Mucosa of descending colon (tissue), 3 donors: ENCODE results near the gene MED13. TPM values are rescaled to one million over a fixed set of nuclear protein-coding genes. Genes with fewer than 3 reads are reported as not detected.

Experiments used
- ATAC-seq: fragments of 200-7000 bp; cut with Tn5 transposase; one replicate; pipeline ENCODE4 v1.9.1; 2020; ENCODE audit warnings: mild to moderate bottlenecking, moderate library complexity
- DNase-seq, 3 donors: peaks; one replicate each; pipeline ENCODE4 v3.0.0-alpha.2; 2020
- H3K36me3 ChIP-seq: fragments of 200-600 bp; one replicate; pipeline ENCODE4 v1.8.0; 2021; ENCODE audit warnings: low read depth, mild to moderate bottlenecking
- H3K4me1 ChIP-seq: fragments of 200-600 bp; one replicate; pipeline ENCODE4 v1.8.0; 2021; ENCODE audit warnings: low read depth, mild to moderate bottlenecking
- H3K4me3 ChIP-seq: fragments of 200-600 bp; one replicate; pipeline ENCODE4 v1.8.0; 2021; ENCODE audit warnings: mild to moderate bottlenecking
- H3K9me3 ChIP-seq: fragments of 200-600 bp; one replicate; pipeline ENCODE4 v1.8.0; 2021; ENCODE audit warnings: mild to moderate bottlenecking
- CTCF ChIP-seq: fragments of 200-600 bp; IDR thresholded peaks from one replicate; pipeline ENCODE4 v1.8.0; 2022; ENCODE audit warnings: antibody characterized with exemption, mild to moderate bottlenecking
- intact Hi-C, 2 donors: fragments of 100-400 bp; cut with DNase I in 1 of 2; cut with micrococcal nuclease in 1 of 2; formaldehyde crosslinking; loops; one replicate each; pipeline versions ENCODE4 v1.11.0 to v1.11.1; 2022; cut with DNase I, micrococcal nuclease
- total RNA-seq, 3 donors: library from RNA; stranded (reverse); fragmentation: NEBNext Ultra II Directional in 2 of 3; extraction: Animal tissue kit (Norgen Biotek cat#: 25700) in 2 of 3; gene quantifications; one replicate each; pipeline versions ENCODE4 v1.2.1 to v1.2.4, GENCODE V29; 2021 to 2023
- donor health status: DM: no; HTN: no; CAD: no; lungs with moderate emphysema.
- donor health status: DM: no; HTN: no; CAD: no.
- donor health status: DM: no; HTN: yes; CAD: no.

MED13 gene
- total RNA-seq, 3 donors from 2014 or later: 71.1 to 104 (median 82.4) TPM

GRCh38 chr17:62062944-62063343, 2.1 kb downstream of the MED13 start:
- TF ChIP-seq CTCF: no peak
- ATAC-seq (no peak), DNase-seq (no peak)
- Histone ChIP-seq H3K9me3 (no peaks in the 10 kb centered on the region), H3K36me3 (no peaks in the 10 kb centered on the region), H3K4me1 (peaks cover 43% of the 10 kb centered on the region), H3K4me3 (no peak overlapping the region)
- intact Hi-C loops: no loop called here

GRCh38 chr17:62062302-62062701, 2.8 kb downstream of the MED13 start:
- no peak for TF ChIP-seq CTCF
- Histone ChIP-seq H3K9me3 (no peaks in the 10 kb centered on the region), H3K4me3 (no peak overlapping the region), H3K4me1 (peaks cover 43% of the 10 kb centered on the region), H3K36me3 (no peaks in the 10 kb centered on the region)
- intact Hi-C loops: no loop called here
- DNase-seq: no peak
- ATAC-seq: peak; percentile 3

GRCh38 chr17:62059414-62059813, 5.7 kb downstream of the MED13 start:
- Histone ChIP-seq H3K4me1 (peaks cover 39% of the 10 kb centered on the region), H3K36me3 (no peaks in the 10 kb centered on the region), H3K9me3 (no peaks in the 10 kb centered on the region), H3K4me3 (no peak overlapping the region)
- no peak for TF ChIP-seq CTCF
- DNase-seq (no peak), ATAC-seq (no peak)
- intact Hi-C loops: no loop called here

- no peak for ATAC-seq
- Histone ChIP-seq H3K9me3 (no peaks in the 10 kb centered on the region), H3K4me1 (peaks cover 38% of the 10 kb centered on the region), H3K36me3 (no peaks in the 10 kb centered on the region), H3K4me3 (no peak overlapping the region)
- intact Hi-C loops: no loop called here
- TF ChIP-seq CTCF: no peak
- no peak for DNase-seq
Observed at GRCh38 chr17:62058611-62059010, 6.5 kb downstream of the MED13 start.

- Histone ChIP-seq H3K9me3 (no peaks in the 10 kb centered on the region), H3K4me1 (peaks cover 30% of the 10 kb centered on the region), H3K36me3 (no peaks in the 10 kb centered on the region), H3K4me3 (no peak overlapping the region)
- intact Hi-C loops: no loop called here
- ATAC-seq: no peak
- DNase-seq: no peak
- no peak for TF ChIP-seq CTCF
Observed at GRCh38 chr17:62057696-62058095, 7.4 kb downstream of the MED13 start.

- Histone ChIP-seq H3K9me3 (no peaks in the 10 kb centered on the region), H3K4me1 (no peaks in the 10 kb centered on the region), H3K36me3 (no peaks in the 10 kb centered on the region), H3K4me3 (no peak overlapping the region)
- TF ChIP-seq CTCF: no peak
- ATAC-seq (no peak), DNase-seq (no peak)
- intact Hi-C loops: no loop called here
Observed at GRCh38 chr17:62052765-62053338, 12.2 kb downstream of the MED13 start.
